Activated naive CD4-positive, alpha-beta T cell treated with anti-CD3 and anti-CD28 coated beads, Interleukin-2, amount 10 ng/mL, durations not matched to agents 7 days and 5 days (primary cell): ENCODE results near the gene IFT80.

Experiments
- CTCF ChIA-PET: fragments of 350-600 bp; sonication (Branson Sonifier 250); formaldehyde crosslinking; loops from one replicate; lab custom pipeline; 2021; ENCODE audit warnings: antibody characterized with exemption; lab: Charles Lee
- DNase-seq: peaks from one replicate; pipeline ENCODE4 v3.0.0-alpha.2; 2020
- H3K27ac Mint-ChIP-seq: one replicate; pipeline ENCODE4 v1.8.0; 2021; ENCODE audit warnings: mild to moderate bottlenecking, moderate library complexity, mixed read lengths
- H3K27me3 Mint-ChIP-seq: one replicate; pipeline ENCODE4 v1.8.0; 2021; ENCODE audit warnings: mild to moderate bottlenecking, mixed read lengths
- H3K36me3 Mint-ChIP-seq: one replicate; pipeline ENCODE4 v1.8.0; 2021; ENCODE audit warnings: mixed read lengths
- H3K4me1 Mint-ChIP-seq: one replicate; pipeline ENCODE4 v1.8.0; 2021; ENCODE audit warnings: mixed read lengths
- H3K4me3 Mint-ChIP-seq: one replicate; pipeline ENCODE4 v1.8.0; 2021; ENCODE audit warnings: mild to moderate bottlenecking, moderate library complexity, mixed read lengths
- H3K9me3 Mint-ChIP-seq: one replicate; pipeline ENCODE4 v1.8.0; 2021; ENCODE audit warnings: mixed read lengths

Gene IFT80

GRCh38 chr3:160412477-160412876 lies 13.5 kb upstream of the IFT80 start:
- Mint-ChIP-seq H3K27me3 (no peaks in the 10 kb centered on the region), H3K9me3 (no peaks in the 10 kb centered on the region), H3K36me3 (peaks cover 57% of the 10 kb centered on the region), H3K4me3 (no peak overlapping the region), H3K4me1 (peaks cover 60% of the 10 kb centered on the region), H3K27ac (no peak overlapping the region)
- DNase-seq = no peak
- CTCF ChIA-PET = interaction anchor here (0.7 to 2.7 kb wide), 7 partner anchors 11 to 527 kb away, joined by 3 to 12 read pairs (median 4); partner anchors contain the start of genes IFT80 and SMC4

DNA sequence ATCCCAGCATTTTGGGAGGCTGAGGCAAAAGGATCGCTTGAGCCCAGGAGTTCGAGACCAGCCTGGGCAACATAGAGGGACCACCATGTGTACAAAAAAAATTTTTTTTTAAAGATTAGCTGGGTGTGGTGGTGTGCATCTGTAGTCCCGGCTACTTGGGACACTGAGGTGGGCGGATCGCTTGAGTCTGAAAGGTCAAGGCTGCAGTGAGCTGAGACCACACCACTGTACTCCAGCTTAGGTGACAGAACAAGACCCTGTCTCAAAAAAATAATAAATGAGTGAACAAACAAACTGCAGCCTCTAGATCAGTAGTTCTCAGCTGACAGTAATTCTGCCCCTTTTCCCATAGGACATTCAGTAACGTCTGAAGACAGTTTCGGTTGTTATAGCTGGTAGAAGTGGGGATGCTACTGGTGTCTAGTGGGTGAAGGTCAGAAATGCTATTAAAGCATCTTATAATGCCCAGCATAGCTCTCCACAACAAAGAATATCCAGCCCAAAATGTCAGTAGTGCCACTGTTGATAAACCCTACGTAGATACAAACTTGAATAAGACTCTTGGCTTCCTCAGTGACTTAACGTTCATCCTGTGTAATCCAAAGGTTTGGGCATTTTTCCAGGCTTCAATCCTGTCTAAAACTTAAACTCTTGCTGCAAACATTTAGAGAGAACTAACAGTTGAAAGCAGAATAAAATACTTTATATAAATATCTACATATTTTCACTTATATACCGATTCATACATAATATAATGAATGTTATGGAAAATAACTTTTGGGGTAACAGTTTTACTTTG lies 11.0 kb upstream of the IFT80 start:
- DNase-seq = no peak
- Mint-ChIP-seq H3K4me1 (peaks cover 57% of the 10 kb centered on the region), H3K27ac (no peak overlapping the region), H3K27me3 (no peaks in the 10 kb centered on the region), H3K4me3 (no peak overlapping the region), H3K9me3 (no peaks in the 10 kb centered on the region), H3K36me3 (peaks cover 47% of the 10 kb centered on the region)
- CTCF ChIA-PET = interaction anchor here (0.9 to 1.5 kb wide), 2 partner anchors 8 to 25 kb away, joined by 3 to 4 read pairs; no protein-coding TSS in a partner anchor

DNA sequence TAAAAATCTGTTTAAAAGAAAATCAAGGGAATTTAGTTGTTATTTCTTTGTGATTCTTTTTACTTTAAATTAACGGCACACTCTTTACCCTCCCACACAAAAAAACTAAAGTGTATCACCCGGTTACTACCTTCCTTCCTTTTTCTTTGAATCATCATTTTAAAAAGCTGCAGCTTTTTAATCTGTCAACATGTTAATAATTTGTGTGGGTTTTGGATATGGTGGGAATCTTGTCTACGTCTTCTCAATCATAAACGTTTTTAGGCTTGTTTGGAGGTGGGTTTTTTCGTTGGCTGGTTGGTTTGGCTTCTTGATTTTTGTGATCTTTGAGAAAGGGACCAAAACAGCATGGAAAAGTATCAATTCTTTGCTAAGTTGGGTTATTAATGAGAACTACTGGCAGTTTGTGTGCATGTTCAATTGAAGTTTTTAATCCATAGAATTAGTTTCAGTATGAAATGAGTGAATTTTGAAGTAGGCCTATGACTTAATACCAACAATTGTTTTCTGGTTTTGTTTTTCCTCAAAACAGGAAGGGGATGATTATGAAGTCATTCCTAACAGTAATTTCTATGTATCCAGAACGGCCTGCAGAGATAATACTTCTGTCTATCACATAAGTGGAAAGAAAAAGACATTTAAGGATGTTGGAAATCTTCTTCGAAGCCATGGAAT lies 4.9 kb upstream of the IFT80 start:
- peaks cover 61% of the 10 kb centered on the region for H3K36me3 Mint-ChIP-seq
- no peaks in the 10 kb centered on the region for H3K9me3 Mint-ChIP-seq
- H3K27me3 Mint-ChIP-seq = peaks cover 6% of the 10 kb centered on the region
- peak overlapping the region; percentile 90 for H3K27ac Mint-ChIP-seq
- no peak for DNase-seq
- CTCF ChIA-PET = no interaction called here
- peaks cover 59% of the 10 kb centered on the region for H3K4me1 Mint-ChIP-seq
- H3K4me3 Mint-ChIP-seq = peak overlapping the region; percentile 91

DNA sequence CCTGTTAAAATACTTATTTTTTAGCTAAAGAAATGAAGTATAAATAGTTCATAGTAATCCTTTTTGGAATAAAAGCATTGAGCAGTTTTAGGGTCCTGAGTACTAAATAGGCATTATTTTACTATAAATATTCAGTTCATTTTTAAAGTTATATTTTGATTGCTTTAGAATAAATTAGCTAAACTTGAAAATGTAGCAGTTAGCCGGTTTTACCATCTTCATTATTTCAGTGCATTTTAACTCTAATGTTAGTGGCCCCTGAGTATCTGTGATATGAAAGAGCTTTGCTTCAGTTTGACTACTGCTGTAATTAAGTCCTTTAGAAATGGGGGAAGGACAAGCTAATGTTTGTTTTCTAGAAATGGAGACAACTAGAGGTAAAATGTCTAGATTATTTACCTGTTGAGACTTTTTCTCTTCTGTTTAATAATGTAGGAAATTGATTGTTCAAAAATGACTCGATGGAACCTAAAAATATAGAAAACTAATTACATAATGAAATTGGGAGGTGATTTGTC lies 4.1 kb upstream of the IFT80 start:
- no peak for DNase-seq
- peaks cover 6% of the 10 kb centered on the region for H3K27me3 Mint-ChIP-seq
- no peaks in the 10 kb centered on the region for H3K9me3 Mint-ChIP-seq
- H3K27ac Mint-ChIP-seq = peak overlapping the region; percentile 90
- H3K36me3 Mint-ChIP-seq = peaks cover 55% of the 10 kb centered on the region
- peak overlapping the region; percentile 91 for H3K4me3 Mint-ChIP-seq
- H3K4me1 Mint-ChIP-seq = peaks cover 58% of the 10 kb centered on the region
- CTCF ChIA-PET = no interaction called here

GRCh38 chr3:160402221-160403027 lies 3.4 kb upstream of the IFT80 start:
- CTCF ChIA-PET = interaction anchor here (1.1 kb wide), 2 partner anchors 8 to 10 kb away, joined by 4 read pairs; no protein-coding TSS in a partner anchor
- Mint-ChIP-seq H3K36me3 (peaks cover 51% of the 10 kb centered on the region), H3K27ac (peak overlapping the region; percentile 83), H3K4me1 (peaks cover 58% of the 10 kb centered on the region), H3K27me3 (peaks cover 6% of the 10 kb centered on the region), H3K4me3 (peak overlapping the region; percentile 91), H3K9me3 (no peaks in the 10 kb centered on the region)
- no peak for DNase-seq

DNA sequence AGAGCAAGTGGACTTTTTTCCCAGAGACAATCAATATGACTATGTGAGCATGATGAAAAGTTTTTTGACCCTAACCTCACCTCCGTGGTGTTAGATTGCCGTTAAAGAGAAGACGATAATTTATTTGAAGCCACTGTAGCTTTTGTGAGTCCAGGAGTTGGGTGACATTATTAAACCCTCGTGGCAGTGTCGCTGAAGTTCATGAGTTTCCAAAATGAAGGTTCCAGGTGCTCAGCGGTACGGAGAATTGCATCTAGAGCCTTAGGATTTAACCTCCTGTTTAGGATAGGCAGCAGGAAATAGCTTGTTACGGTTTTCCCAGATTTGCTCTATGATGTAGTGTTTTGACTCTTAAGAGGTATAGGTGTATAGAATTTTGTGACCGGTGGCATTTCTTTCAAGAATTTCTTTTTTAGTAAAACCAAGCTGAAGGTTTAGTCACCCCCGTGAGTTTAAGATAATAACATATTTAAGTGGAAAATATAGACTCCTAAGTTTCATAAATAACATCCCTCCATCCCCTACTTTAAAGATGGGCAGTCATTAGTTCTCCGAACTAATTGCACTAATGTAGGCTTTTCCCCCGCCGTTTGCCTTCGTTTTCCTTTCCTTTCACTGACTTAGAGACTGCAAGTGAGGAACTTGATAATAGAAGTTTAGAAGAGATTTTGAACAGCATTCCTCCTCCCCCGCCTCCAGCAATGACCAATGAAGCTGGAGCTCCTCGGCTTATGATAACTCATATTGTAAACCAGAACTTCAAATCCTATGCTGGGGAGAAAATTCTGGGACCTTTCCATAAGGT lies 2.5 kb upstream of the IFT80 start:
- Mint-ChIP-seq H3K36me3 (peaks cover 46% of the 10 kb centered on the region), H3K4me1 (peaks cover 58% of the 10 kb centered on the region), H3K27me3 (peaks cover 6% of the 10 kb centered on the region), H3K27ac (peak overlapping the region; percentile 93), H3K4me3 (peak overlapping the region; percentile 91), H3K9me3 (no peaks in the 10 kb centered on the region)
- CTCF ChIA-PET = interaction anchor here (1.1 kb wide), 3 partner anchors 9 to 14 kb away, joined by 3 to 4 read pairs (median 4); no protein-coding TSS in a partner anchor
- peak; percentile 28 for DNase-seq

DNA sequence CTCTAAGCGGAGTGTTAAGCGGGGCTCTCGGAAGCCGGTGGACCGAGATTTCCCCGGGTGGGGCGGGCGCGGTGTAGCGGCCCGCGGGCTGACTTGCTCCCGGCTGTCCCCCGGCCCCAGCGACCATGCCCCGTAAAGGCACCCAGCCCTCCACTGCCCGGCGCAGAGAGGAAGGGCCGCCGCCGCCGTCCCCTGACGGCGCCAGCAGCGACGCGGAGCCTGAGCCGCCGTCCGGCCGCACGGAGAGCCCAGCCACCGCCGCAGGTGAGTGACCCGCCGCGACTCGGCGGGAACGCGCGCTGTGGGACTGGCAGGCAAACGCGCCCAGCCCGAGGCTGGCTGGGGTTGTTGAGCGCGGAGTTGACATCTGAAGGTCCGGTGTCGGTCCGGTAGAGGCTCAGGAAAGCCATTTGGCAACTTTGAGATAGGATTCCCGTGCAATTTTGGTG lies 1.7 kb upstream of the IFT80 start:
- Mint-ChIP-seq H3K4me1 (peaks cover 54% of the 10 kb centered on the region), H3K4me3 (peak overlapping the region; percentile 91), H3K27ac (peak overlapping the region; percentile 99), H3K27me3 (peaks cover 6% of the 10 kb centered on the region), H3K9me3 (no peaks in the 10 kb centered on the region), H3K36me3 (peaks cover 42% of the 10 kb centered on the region)
- peak; percentile 40 for DNase-seq
- CTCF ChIA-PET = interaction anchor here (1.1 kb wide), 1 partner anchor 15 kb away, joined by 3 read pairs; no protein-coding TSS in a partner anchor

GRCh38 chr3:160400030-160400701 lies 1.1 kb upstream of the IFT80 start:
- H3K36me3 Mint-ChIP-seq = peaks cover 42% of the 10 kb centered on the region
- H3K9me3 Mint-ChIP-seq = no peaks in the 10 kb centered on the region
- peak; percentile 62 for DNase-seq
- CTCF ChIA-PET = interaction anchor here (0.8 to 2.1 kb wide), 2 partner anchors 13 to 49 kb away, joined by 3 to 9 read pairs; partner anchors contain the start of gene TRIM59
- H3K4me3 Mint-ChIP-seq = peak overlapping the region; percentile 91
- H3K27ac Mint-ChIP-seq = peak overlapping the region; percentile 99
- peaks cover 56% of the 10 kb centered on the region for H3K4me1 Mint-ChIP-seq
- H3K27me3 Mint-ChIP-seq = peaks cover 6% of the 10 kb centered on the region

DNA sequence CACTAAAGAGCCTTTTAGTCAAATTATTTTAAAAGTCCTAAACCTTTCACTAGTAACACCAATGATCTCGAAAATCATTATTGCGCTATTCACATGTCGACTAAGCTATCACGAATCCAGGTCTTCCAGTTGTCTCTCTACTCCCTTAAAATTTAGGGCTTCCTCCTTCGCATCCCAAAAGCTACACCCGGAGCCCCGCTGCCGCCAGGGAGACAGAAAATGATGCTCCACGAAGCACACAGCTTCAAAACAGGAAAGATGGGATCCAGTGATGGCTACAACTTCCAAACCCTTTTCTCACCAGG lies 253 bp downstream of the IFT80 start:
- Mint-ChIP-seq H3K4me1 (peaks cover 44% of the 10 kb centered on the region), H3K36me3 (peaks cover 34% of the 10 kb centered on the region), H3K27me3 (peaks cover 6% of the 10 kb centered on the region), H3K27ac (peak overlapping the region; percentile 99), H3K4me3 (peak overlapping the region; percentile 91), H3K9me3 (no peaks in the 10 kb centered on the region)
- CTCF ChIA-PET = interaction anchor here (2.1 kb wide), 1 partner anchor 15 kb away, joined by 9 read pairs; no protein-coding TSS in a partner anchor
- no peak for DNase-seq

GRCh38 chr3:160395297-160395696 lies 3.7 kb downstream of the IFT80 start:
- peaks cover 15% of the 10 kb centered on the region for H3K36me3 Mint-ChIP-seq
- DNase-seq = no peak
- CTCF ChIA-PET = interaction anchor here (0.6 to 1.2 kb wide), 3 partner anchors 10 to 1017 kb away, joined by 3 to 5 read pairs (median 3); no protein-coding TSS in a partner anchor
- no peak overlapping the region for H3K4me3 Mint-ChIP-seq
- no peaks in the 10 kb centered on the region for H3K9me3 Mint-ChIP-seq
- peaks cover 31% of the 10 kb centered on the region for H3K4me1 Mint-ChIP-seq
- H3K27me3 Mint-ChIP-seq = peaks cover 6% of the 10 kb centered on the region
- H3K27ac Mint-ChIP-seq = no peak overlapping the region

- CTCF ChIA-PET = interaction anchor here (1.1 kb wide), 1 partner anchor 19 kb away, joined by 3 read pairs; no protein-coding TSS in a partner anchor
- H3K36me3 Mint-ChIP-seq = peaks cover 11% of the 10 kb centered on the region
- no peak for DNase-seq
- no peaks in the 10 kb centered on the region for H3K27me3 Mint-ChIP-seq
- H3K9me3 Mint-ChIP-seq = no peaks in the 10 kb centered on the region
- peaks cover 30% of the 10 kb centered on the region for H3K4me1 Mint-ChIP-seq
- no peak overlapping the region for H3K4me3 Mint-ChIP-seq
- no peak overlapping the region for H3K27ac Mint-ChIP-seq
Observed at GRCh38 chr3:160394009-160394392, 5.0 kb downstream of the IFT80 start.

GRCh38 chr3:160393346-160394008 lies 5.5 kb downstream of the IFT80 start:
- Mint-ChIP-seq H3K27ac (no peak overlapping the region), H3K4me1 (peaks cover 26% of the 10 kb centered on the region), H3K9me3 (no peaks in the 10 kb centered on the region), H3K36me3 (peaks cover 9% of the 10 kb centered on the region), H3K27me3 (no peaks in the 10 kb centered on the region), H3K4me3 (no peak overlapping the region)
- DNase-seq = no peak
- CTCF ChIA-PET = no interaction called here
